Activated CD8-positive, alpha-beta memory T cell treated with anti-CD3 and anti-CD28 coated beads, Interleukin-2, amount 50 U/mL, for 24 hours (primary cell): Measurements from ENCODE around the gene PRKCE.

ENCODE experiments used
- DNase-seq: peaks from one replicate; pipeline ENCODE4 v3.0.0-alpha.2; 2020; ENCODE audit errors: extremely low read depth

The PRKCE gene

GRCh38 chr2:46169467-46169866 lies 518.0 kb downstream of the PRKCE start:
- no peak for DNase-seq

GRCh38 chr2:46170026-46170425 lies 518.6 kb downstream of the PRKCE start:
- no peak for DNase-seq

GRCh38 chr2:46170611-46171350 lies 519.3 kb downstream of the PRKCE start:
- DNase-seq: no peak

- DNase-seq: no peak
Observed at GRCh38 chr2:46171411-46171953, 520.0 kb downstream of the PRKCE start.

GRCh38 chr2:46171996-46172546 lies 520.6 kb downstream of the PRKCE start:
- DNase-seq: no peak

- no peak for DNase-seq
Observed at GRCh38 chr2:46173030-46173429, 521.6 kb downstream of the PRKCE start.

- no peak for DNase-seq
Observed at GRCh38 chr2:46173636-46174250, 522.3 kb downstream of the PRKCE start.

GRCh38 chr2:46174345-46175170 lies 523.1 kb downstream of the PRKCE start:
- no peak for DNase-seq

GRCh38 chr2:46175419-46175818 lies 523.9 kb downstream of the PRKCE start:
- no peak for DNase-seq

- no peak for DNase-seq
Observed at GRCh38 chr2:46177461-46178089, 526.1 kb downstream of the PRKCE start.

- DNase-seq: no peak
Observed at GRCh38 chr2:46179037-46179621, 527.7 kb downstream of the PRKCE start.

- DNase-seq: no peak
Observed at GRCh38 chr2:46180189-46180588, 528.7 kb downstream of the PRKCE start.

GRCh38 chr2:46181306-46181705 lies 529.8 kb downstream of the PRKCE start:
- DNase-seq: no peak

- no peak for DNase-seq
Observed at GRCh38 chr2:46181789-46182530, 530.5 kb downstream of the PRKCE start.

- DNase-seq: no peak
Observed at GRCh38 chr2:46183426-46183825, 532.0 kb downstream of the PRKCE start.

GRCh38 chr2:46184794-46185583 lies 533.5 kb downstream of the PRKCE start:
- no peak for DNase-seq

- no peak for DNase-seq
Observed at GRCh38 chr2:46187112-46187618, 535.7 kb downstream of the PRKCE start.

GRCh38 chr2:46188041-46188716 lies 536.7 kb downstream of the PRKCE start:
- no peak for DNase-seq

- no peak for DNase-seq
Observed at GRCh38 chr2:46193356-46193755, 541.9 kb downstream of the PRKCE start.
